ENCODE results near the gene HBM.

GRCh38 chr16:146646-147045 lies 19.1 kb upstream of the HBM start:
- TF ChIP-seq CTCF (IDR thresholded peaks at IDR 0.05) (no peak), POLR2AphosphoS5 (IDR thresholded peaks at IDR 0.05) (no peak)

Data from gastroesophageal sphincter (tissue), 3 donors.